ENCODE data around the gene PARD3.

- TF ChIP-seq CTCF (IDR thresholded peaks at IDR 0.05) (no peak), POLR2A (IDR thresholded peaks at IDR 0.05) (no peak)
Measured at GRCh38 chr10:34319197-34319846, 495.8 kb downstream of the PARD3 start.
